HCT116 (cell line): Measurements from ENCODE around the gene KCNMB2. TPM values are rescaled to one million over a fixed set of nuclear protein-coding genes. Genes with fewer than 3 reads are reported as not detected.

Experiments used
- ATAC-seq: fragments of 200-7000 bp; cut with Tn5 transposase; 2 replicates; pipeline ENCODE4 v1.9.1; 2020; ENCODE audit warnings: mild to moderate bottlenecking, moderate library complexity
- BruUV-seq: library from RNA; stranded (reverse); fragments of 400-500 nt; replicated peaks from 2 replicates; lab custom pipeline; 2021; lab: Mats Ljungman, UMichigan
- CTCF ChIA-PET: fragments of 300-600 bp; sonication (Branson Sonifier 250); formaldehyde crosslinking; loops from one replicate; lab custom pipeline; 2021; ENCODE audit warnings: antibody characterized with exemption; lab: Charles Lee
- POLR2A ChIA-PET: fragments of 300-600, 350-600 bp; sonication (Branson Sonifier 250); formaldehyde crosslinking; loops from one replicate; lab custom pipeline; 2021; ENCODE audit warnings: antibody characterized with exemption; lab: Charles Lee
- RAD21 ChIA-PET, 2 experiments: fragments of 300-600 bp; sonication (Branson Sonifier 250); formaldehyde crosslinking; loops; one replicate each; lab custom pipeline; 2023; ENCODE audit warnings: low total read pairs in 2 of 2; ENCODE audit not compliant: uncharacterized antibody in 2 of 2, unreplicated experiment in 2 of 2, low non-redundant PET in 1 of 2; lab: Charles Lee
- DNase-seq: peaks from one replicate; pipeline ENCODE4 v3.0.0-alpha.2; 2010; ENCODE audit warnings: low read depth, low spot score
- H2AFZ ChIP-seq: fragments of 200-600 bp; shearing (Covaris generic), sonication (generic); 2 replicates; pipeline ENCODE4 v1.6.1; 2017; ENCODE audit warnings: low read depth, mixed run types, mixed read lengths, antibody characterized with exemption, low read length; ENCODE audit not compliant: poor library complexity, severe bottlenecking
- H3K27ac ChIP-seq: 2 replicates; pipeline ENCODE4 v1.5.1; 2012; ENCODE audit warnings: low read depth, low read length
- H3K27me3 ChIP-seq: fragments of 200-600 bp; sonication (generic); 2 replicates; pipeline ENCODE4 v1.6.1; 2016; ENCODE audit warnings: mixed run types, low read length, mixed read lengths; ENCODE audit not compliant: insufficient read depth
- H3K36me3 ChIP-seq, 2 experiments: fragments of 200-500 bp in 1 of 2; fragments of 200-600 bp in 1 of 2; sonication (Bioruptor generic) in 1 of 2; sonication (generic) in 1 of 2; 2 replicates each; pipeline versions ENCODE4 v1.5.1 to v1.6.1; 2014 to 2016; ENCODE audit warnings: low read length in 2 of 2, inconsistent platforms in 1 of 2, mixed read lengths in 1 of 2, mixed run types in 1 of 2; ENCODE audit not compliant: insufficient read depth in 2 of 2, control insufficient read depth in 1 of 2
- H3K4me1 ChIP-seq, 2 experiments: fragments of 200-600 bp in 1 of 2; sonication (generic) in 1 of 2; 2 replicates each; pipeline versions ENCODE4 v1.5.1 to v1.6.1; 2012 to 2017; ENCODE audit warnings: low read length in 2 of 2, inconsistent platforms in 1 of 2, mild to moderate bottlenecking in 1 of 2, mixed read lengths in 1 of 2, mixed run types in 1 of 2, moderate library complexity in 1 of 2; ENCODE audit not compliant: insufficient read depth in 2 of 2, control insufficient read depth in 1 of 2
- H3K4me2 ChIP-seq: fragments of 200-600 bp; sonication (generic); 2 replicates; pipeline ENCODE4 v1.6.1; 2017; ENCODE audit warnings: mixed run types, low read length, mixed read lengths
- H3K4me3 ChIP-seq, 2 experiments: fragments of 200-600 bp in 1 of 2; sonication (generic) in 1 of 2; replicated peaks in 1 of 2; 2 replicates each; pipeline ENCODE4 v1.5.1; 2011 to 2016; ENCODE audit warnings: low read length in 2 of 2, control low read depth in 1 of 2, low read depth in 1 of 2, mild to moderate bottlenecking in 1 of 2, mixed read lengths in 1 of 2, mixed run types in 1 of 2
- H3K79me2 ChIP-seq: fragments of 200-600 bp; sonication (generic); 2 replicates; pipeline ENCODE4 v1.6.1; 2017; ENCODE audit warnings: mild to moderate bottlenecking, mixed run types, low read length, moderate library complexity, mixed read lengths; ENCODE audit not compliant: insufficient read depth
- H3K9ac ChIP-seq: fragments of 200-600 bp; sonication (generic); 2 replicates; pipeline ENCODE4 v1.6.1; 2016; ENCODE audit warnings: low read length, mixed read lengths
- H3K9me2 ChIP-seq: fragments of 200-600 bp; sonication (generic), shearing (Covaris generic); 2 replicates; pipeline ENCODE4 v1.6.1; 2017; ENCODE audit warnings: mixed run types, mild to moderate bottlenecking, moderate library complexity; ENCODE audit not compliant: insufficient read depth
- H3K9me3 ChIP-seq, 2 experiments: fragments of 200-500 bp in 1 of 2; fragments of 200-600 bp in 1 of 2; sonication (Bioruptor generic) in 1 of 2; sonication (generic) in 1 of 2; 2 replicates each; pipeline ENCODE4 v1.6.1; 2014 to 2017; ENCODE audit warnings: low read length in 2 of 2, mixed read lengths in 2 of 2, inconsistent platforms in 1 of 2, low read depth in 1 of 2, mild to moderate bottlenecking in 1 of 2, mixed run types in 1 of 2, moderate library complexity in 1 of 2; ENCODE audit not compliant: control insufficient read depth in 1 of 2, insufficient read depth in 1 of 2
- H4K20me1 ChIP-seq: fragments of 200-600 bp; sonication (generic), shearing (Covaris generic); 2 replicates; pipeline ENCODE4 v1.6.1; 2017; ENCODE audit warnings: mixed run types, mild to moderate bottlenecking, moderate library complexity; ENCODE audit not compliant: insufficient read depth
- EGR1 ChIP-seq: IDR thresholded peaks from 2 replicates; pipeline ENCODE4 v1.6.1; 2012; ENCODE audit warnings: low read depth
- EZH2phosphoT487 ChIP-seq: fragments of 200-600 bp; IDR thresholded peaks from 2 replicates; pipeline ENCODE4 v1.6.1; 2018; ENCODE audit warnings: antibody characterized with exemption, borderline replicate concordance
- FOSL1 ChIP-seq: IDR thresholded peaks from 2 replicates; pipeline ENCODE4 v1.6.1; 2012; ENCODE audit warnings: low read depth
- MAX ChIP-seq: IDR thresholded peaks from 2 replicates; pipeline ENCODE4 v1.6.1; 2012
- POLR2AphosphoS5 ChIP-seq: IDR thresholded peaks from 2 replicates; pipeline ENCODE4 v1.6.1; 2011; ENCODE audit warnings: mild to moderate bottlenecking, low read depth, low read length, moderate library complexity
- REST ChIP-seq: IDR thresholded peaks from 2 replicates; pipeline ENCODE4 v1.6.1; 2012; ENCODE audit warnings: low read depth
- SP1 ChIP-seq: IDR thresholded peaks from 2 replicates; pipeline ENCODE4 v1.6.1; 2012; ENCODE audit warnings: low read depth
- SRF ChIP-seq: IDR thresholded peaks from 2 replicates; pipeline ENCODE4 v1.6.1; 2012; ENCODE audit warnings: low read depth
- ZFX ChIP-seq: fragments of 450-650 bp; IDR thresholded peaks from 2 replicates; pipeline ENCODE4 v1.6.1; 2017
- ZNF274 ChIP-seq: fragments of 200-500 bp; sonication (Bioruptor generic); IDR thresholded peaks from 2 replicates; pipeline ENCODE4 v1.6.1; 2014; ENCODE audit warnings: mild to moderate bottlenecking, low read depth, low read length, inconsistent platforms
- intact Hi-C: fragments of 100-400 bp; cut with micrococcal nuclease; formaldehyde crosslinking; loops from 2 replicates; pipeline ENCODE4 v1.10.0; 2022
- total RNA-seq: library from RNA; stranded (reverse); gene quantifications from one replicate; pipeline ENCODE4 v1.2.1, GENCODE V29; 2021; ENCODE audit not compliant: unreplicated experiment
- TF ChIP-seq, protein P1 (sequence below): IDR thresholded peaks from 2 replicates; pipeline ENCODE4 v1.6.1; 2011; ENCODE audit warnings: mild to moderate bottlenecking, low read length, moderate library complexity; ENCODE audit not compliant: insufficient replicate concordance; ENCODE audit errors: extremely low read depth
- TF ChIP-seq, protein P2 (sequence below): IDR thresholded peaks from 2 replicates; pipeline ENCODE4 v1.6.1; 2012

Gene KCNMB2
- total RNA-seq, 1 experiment from 2014 or later, result not detected

- Histone ChIP-seq H3K79me2 (0 out of 2 replicates have a peak, but pooled peaks cover 6% of the 10 kb centered on the region), H3K4me2 (peak overlapping the region; percentile 91), H3K36me3 (no peaks in the 10 kb centered on the region), H3K9ac (peak overlapping the region; percentile 80), H3K27me3 (no peaks in the 10 kb centered on the region), H3K9me3 (no peaks in the 10 kb centered on the region), H3K4me3 (peak overlapping the region; percentile 51 to 79), H3K4me1 (peaks cover 0 to 7% of the 10 kb centered on the region in 2 experiments; a peak in 1 of 4 replicates), H4K20me1 (no peaks in the 10 kb centered on the region), H2AFZ (peak overlapping the region; percentile 91), H3K9me2 (no peaks in the 10 kb centered on the region), H3K27ac (peak overlapping the region; percentile 49)
- intact Hi-C loops, result no loop called here
- DNase-seq (no peak), ATAC-seq (peak; percentile 59)
- ChIA-PET CTCF (no interaction called here), RAD21 (no interaction called here), POLR2A (no interaction called here)
- no TSS peak for BruUV-seq
- TF ChIP-seq SRF, result no peak
- TF ChIP-seq, protein P1, sequence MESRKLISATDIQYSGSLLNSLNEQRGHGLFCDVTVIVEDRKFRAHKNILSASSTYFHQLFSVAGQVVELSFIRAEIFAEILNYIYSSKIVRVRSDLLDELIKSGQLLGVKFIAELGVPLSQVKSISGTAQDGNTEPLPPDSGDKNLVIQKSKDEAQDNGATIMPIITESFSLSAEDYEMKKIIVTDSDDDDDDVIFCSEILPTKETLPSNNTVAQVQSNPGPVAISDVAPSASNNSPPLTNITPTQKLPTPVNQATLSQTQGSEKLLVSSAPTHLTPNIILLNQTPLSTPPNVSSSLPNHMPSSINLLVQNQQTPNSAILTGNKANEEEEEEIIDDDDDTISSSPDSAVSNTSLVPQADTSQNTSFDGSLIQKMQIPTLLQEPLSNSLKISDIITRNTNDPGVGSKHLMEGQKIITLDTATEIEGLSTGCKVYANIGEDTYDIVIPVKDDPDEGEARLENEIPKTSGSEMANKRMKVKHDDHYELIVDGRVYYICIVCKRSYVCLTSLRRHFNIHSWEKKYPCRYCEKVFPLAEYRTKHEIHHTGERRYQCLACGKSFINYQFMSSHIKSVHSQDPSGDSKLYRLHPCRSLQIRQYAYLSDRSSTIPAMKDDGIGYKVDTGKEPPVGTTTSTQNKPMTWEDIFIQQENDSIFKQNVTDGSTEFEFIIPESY, result no peak
- TF ChIP-seq EZH2phosphoT487, result no peak
- TF ChIP-seq REST, result no peak
- TF ChIP-seq ZFX, result no peak
- no peak for TF ChIP-seq SP1
- TF ChIP-seq FOSL1, result no peak
- no peak for TF ChIP-seq ZNF274
- TF ChIP-seq MAX, result no peak
- TF ChIP-seq, protein P2, sequence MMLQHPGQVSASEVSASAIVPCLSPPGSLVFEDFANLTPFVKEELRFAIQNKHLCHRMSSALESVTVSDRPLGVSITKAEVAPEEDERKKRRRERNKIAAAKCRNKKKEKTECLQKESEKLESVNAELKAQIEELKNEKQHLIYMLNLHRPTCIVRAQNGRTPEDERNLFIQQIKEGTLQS, result no peak
- TF ChIP-seq POLR2AphosphoS5, result no peak
- TF ChIP-seq EGR1, result no peak
These were observed 323.1 kb downstream of the KCNMB2 start for GRCh38 chr3:178859386-178859785.
